ENCODE measurements around the gene RASGRF2. TPM values are rescaled to one million over a fixed set of nuclear protein-coding genes. Genes with fewer than 3 reads are reported as not detected.

The RASGRF2 gene
- total RNA-seq, 4 donors from 2014 or later = 2.0 to 3.6 (median 2.8) TPM

GRCh38 chr5:81069990-81070389 lies 109.8 kb downstream of the RASGRF2 start:
- H3K4me1 ChIP-seq = no peaks in the 10 kb centered on the region
- in situ Hi-C loops (cut with MboI; ENCODE audit: low pct_ligation_motif_present in 1 of 4, low pct_unique_long_range_greater_than_20kb in 1 of 4, low sequenced_read_pairs in 3 of 4) = no loop called here
- H3K27me3 ChIP-seq = no peaks in the 10 kb centered on the region
- TF ChIP-seq POLR2A (IDR thresholded peaks at IDR 0.05) (no peak), CTCF (IDR thresholded peaks at IDR 0.05) (no peak), EP300 (IDR thresholded peaks at IDR 0.05; ENCODE audit: low read depth) (no peak), POLR2AphosphoS5 (IDR thresholded peaks at IDR 0.05) (no peak)
- intact Hi-C loops (cut with DNase I; ENCODE audit: low total_unique reads) = no loop called here
- no peaks in the 10 kb centered on the region for H3K9me3 ChIP-seq
- no peaks in the 10 kb centered on the region for H3K36me3 ChIP-seq
- no peak for DNase-seq
- H3K27ac ChIP-seq = no peak overlapping the region
- WGBS, 2 donors (ENCODE audit: low coverage in 1 of 2) = 86% methylated on average over 4 of the region's 4 CpGs; no CpG with 5 or more reads in 1 of the 2 donors
- no peak overlapping the region for H3K4me3 ChIP-seq

- intact Hi-C loops (cut with DNase I; ENCODE audit: low total_unique reads) (no loop called here), in situ Hi-C loops (cut with MboI; ENCODE audit: low pct_ligation_motif_present in 1 of 4, low pct_unique_long_range_greater_than_20kb in 1 of 4, low sequenced_read_pairs in 3 of 4) (no loop called here)
- no peak for DNase-seq
- no peak overlapping the region for H3K4me3 ChIP-seq
- no peak for TF ChIP-seq POLR2AphosphoS5 (IDR thresholded peaks at IDR 0.05)
- TF ChIP-seq POLR2A (IDR thresholded peaks at IDR 0.05) = no peak
- TF ChIP-seq CTCF (IDR thresholded peaks at IDR 0.05) = no peak
- TF ChIP-seq EP300 (IDR thresholded peaks at IDR 0.05; ENCODE audit: low read depth) = no peak
- no peaks in the 10 kb centered on the region for H3K36me3 ChIP-seq
- no peaks in the 10 kb centered on the region for H3K27me3 ChIP-seq
- H3K9me3 ChIP-seq = no peaks in the 10 kb centered on the region
- H3K27ac ChIP-seq = no peak overlapping the region
- H3K4me1 ChIP-seq = no peaks in the 10 kb centered on the region
- 93% methylated on average over 4 to 6 of the region's 6 CpGs for WGBS, 2 donors (ENCODE audit: low coverage in 1 of 2)
These were observed 110.5 kb downstream of the RASGRF2 start for GRCh38 chr5:81070571-81071255.

GRCh38 chr5:81075041-81075440 lies 114.9 kb downstream of the RASGRF2 start:
- in situ Hi-C loops (cut with MboI; ENCODE audit: low pct_ligation_motif_present in 1 of 4, low pct_unique_long_range_greater_than_20kb in 1 of 4, low sequenced_read_pairs in 3 of 4) (no loop called here), intact Hi-C loops (cut with DNase I; ENCODE audit: low total_unique reads) (no loop called here)
- no peaks in the 10 kb centered on the region for H3K27me3 ChIP-seq
- no peaks in the 10 kb centered on the region for H3K36me3 ChIP-seq
- no peak for DNase-seq
- TF ChIP-seq EP300 (IDR thresholded peaks at IDR 0.05; ENCODE audit: low read depth) (no peak), POLR2A (IDR thresholded peaks at IDR 0.05) (no peak), POLR2AphosphoS5 (IDR thresholded peaks at IDR 0.05) (no peak), CTCF (IDR thresholded peaks at IDR 0.05) (no peak)
- no peaks in the 10 kb centered on the region for H3K4me1 ChIP-seq
- H3K4me3 ChIP-seq = no peak overlapping the region
- H3K9me3 ChIP-seq = no peaks in the 10 kb centered on the region
- 93 to 96% methylated on average over 3 to 5 of the region's 5 CpGs for WGBS, 2 donors (ENCODE audit: low coverage in 1 of 2)
- no peak overlapping the region for H3K27ac ChIP-seq

GRCh38 chr5:81077105-81077504 lies 116.9 kb downstream of the RASGRF2 start:
- intact Hi-C loops (cut with DNase I; ENCODE audit: low total_unique reads) = no loop called here
- Histone ChIP-seq H3K4me1 (no peaks in the 10 kb centered on the region), H3K9me3 (no peaks in the 10 kb centered on the region), H3K27ac (no peak overlapping the region), H3K27me3 (no peaks in the 10 kb centered on the region), H3K4me3 (no peak overlapping the region), H3K36me3 (no peaks in the 10 kb centered on the region)
- no peak for DNase-seq
- TF ChIP-seq POLR2A (IDR thresholded peaks at IDR 0.05) (no peak), POLR2AphosphoS5 (IDR thresholded peaks at IDR 0.05) (no peak), EP300 (IDR thresholded peaks at IDR 0.05; ENCODE audit: low read depth) (no peak), CTCF (IDR thresholded peaks at IDR 0.05) (no peak)
- in situ Hi-C loops (cut with MboI; ENCODE audit: low pct_ligation_motif_present in 1 of 4, low pct_unique_long_range_greater_than_20kb in 1 of 4, low sequenced_read_pairs in 3 of 4) = no loop called here
- WGBS, 2 donors (ENCODE audit: low coverage in 1 of 2) = 86% methylated on average over 2 of the region's 2 CpGs

Data from transverse colon (tissue), 4 donors.